WTC11 (cell line): ENCODE measurements around the gene ALCAM. TPM values are rescaled to one million over a fixed set of nuclear protein-coding genes. Genes with fewer than 3 reads are reported as not detected.

Source experiments
- ATAC-seq: fragments of 200-7000 bp; cut with Tn5 transposase; 2 replicates; pipeline ENCODE4 v1.10.0; 2021; ENCODE audit warnings: mild to moderate bottlenecking, moderate library complexity
- CTCF ChIA-PET: fragments of 300-600 bp; sonication (Branson Sonifier 250); formaldehyde crosslinking; loops from one replicate; lab custom pipeline; 2021; ENCODE audit warnings: antibody characterized with exemption; lab: Charles Lee
- POLR2A ChIA-PET: fragments of 350-600 bp; sonication (Branson Sonifier 250); formaldehyde crosslinking; loops from one replicate; lab custom pipeline; 2021; ENCODE audit warnings: antibody characterized with exemption; lab: Charles Lee
- DNase-seq: peaks from one replicate; pipeline ENCODE4 v3.0.0; 2021; ENCODE audit warnings: low spot score
- H3K27ac Mint-ChIP-seq: 2 replicates; pipeline ENCODE4 v1.8.0; 2021; ENCODE audit warnings: mixed read lengths
- H3K27me3 Mint-ChIP-seq: 2 replicates; pipeline ENCODE4 v1.8.0; 2021; ENCODE audit warnings: low read depth, mild to moderate bottlenecking, moderate library complexity, mixed read lengths
- H3K36me3 Mint-ChIP-seq: 2 replicates; pipeline ENCODE4 v1.8.0; 2021; ENCODE audit warnings: mixed read lengths
- H3K4me1 Mint-ChIP-seq: 2 replicates; pipeline ENCODE4 v1.8.0; 2022; ENCODE audit warnings: mixed read lengths
- H3K4me3 Mint-ChIP-seq: 2 replicates; pipeline ENCODE4 v1.8.0; 2021; ENCODE audit warnings: mild to moderate bottlenecking, moderate library complexity, mixed read lengths
- H3K9me3 Mint-ChIP-seq: 2 replicates; pipeline ENCODE4 v1.8.0; 2021; ENCODE audit warnings: mixed read lengths
- ARID4B ChIP-seq: sonication (generic); formaldehyde crosslinking; IDR thresholded peaks from 2 replicates; pipeline ENCODE4 v1.8.0; 2023; ENCODE audit warnings: missing genetic modification reagents, mild to moderate bottlenecking, borderline replicate concordance
- CTCF ChIP-seq: fragments of 200-600 bp; IDR thresholded peaks from 2 replicates; pipeline ENCODE4 v1.8.0; 2022; ENCODE audit warnings: antibody characterized with exemption
- ELF4 ChIP-seq: sonication (generic); formaldehyde crosslinking; IDR thresholded peaks from 2 replicates; pipeline ENCODE4 v1.8.1; 2022; ENCODE audit warnings: low read depth, mild to moderate bottlenecking, moderate library complexity, missing genetic modification reagents
- EMX1 ChIP-seq: fragments of 250-450 bp; sonication (Bioruptor Pico); IDR thresholded peaks from 2 replicates; pipeline ENCODE4 v1.8.0; 2021; ENCODE audit warnings: mild to moderate bottlenecking
- ESRRA ChIP-seq: sonication (generic); formaldehyde crosslinking; IDR thresholded peaks from 2 replicates; pipeline ENCODE4 v1.8.1; 2022; ENCODE audit warnings: mild to moderate bottlenecking, missing genetic modification reagents, borderline replicate concordance
- ETV6 ChIP-seq: sonication (generic); formaldehyde crosslinking; IDR thresholded peaks from 2 replicates; pipeline ENCODE4 v1.8.1; 2022; ENCODE audit warnings: mild to moderate bottlenecking, missing genetic modification reagents
- FOXJ3 ChIP-seq: sonication (generic); formaldehyde crosslinking; IDR thresholded peaks from 2 replicates; pipeline ENCODE4 v1.9.0; 2021; ENCODE audit warnings: missing genetic modification reagents, mild to moderate bottlenecking, borderline replicate concordance
- HMGA2 ChIP-seq: fragments of 250-450 bp; sonication (Bioruptor Pico); IDR thresholded peaks from 2 replicates; pipeline ENCODE4 v1.4.0; 2021; ENCODE audit warnings: mild to moderate bottlenecking, moderate library complexity
- KAT7 ChIP-seq: sonication (generic); formaldehyde crosslinking; IDR thresholded peaks from 2 replicates; pipeline ENCODE4 v1.8.1; 2023; ENCODE audit warnings: missing genetic modification reagents, mild to moderate bottlenecking, borderline replicate concordance
- NFATC4 ChIP-seq: fragments of 250-450 bp; sonication (Bioruptor Pico); IDR thresholded peaks from 2 replicates; pipeline ENCODE4 v1.9.0; 2021; ENCODE audit warnings: mild to moderate bottlenecking
- SMAD4 ChIP-seq: sonication (generic); formaldehyde crosslinking; IDR thresholded peaks from 2 replicates; pipeline ENCODE4 v1.8.0; 2022; ENCODE audit warnings: mild to moderate bottlenecking, missing genetic modification reagents
- SOX15 ChIP-seq: fragments of 250-450 bp; sonication (Bioruptor Pico); IDR thresholded peaks from 2 replicates; pipeline ENCODE4 v1.9.0; 2021; ENCODE audit warnings: mild to moderate bottlenecking
- ZNF138 ChIP-seq: sonication (generic); formaldehyde crosslinking; conservative IDR thresholded peaks from 2 replicates; pipeline ENCODE4 v1.8.1; 2022; ENCODE audit warnings: mild to moderate bottlenecking, moderate library complexity, missing genetic modification reagents
- ZNF219 ChIP-seq: sonication (generic); formaldehyde crosslinking; IDR thresholded peaks from 2 replicates; pipeline ENCODE4 v1.8.0; 2023; ENCODE audit warnings: missing genetic modification reagents, mild to moderate bottlenecking, borderline replicate concordance
- ZNF263 ChIP-seq: sonication (generic); formaldehyde crosslinking; IDR thresholded peaks from 2 replicates; pipeline ENCODE4 v1.8.1; 2022; ENCODE audit warnings: low read depth, mild to moderate bottlenecking, moderate library complexity, missing genetic modification reagents
- ZNF423 ChIP-seq: fragments of 250-450 bp; sonication (Bioruptor Pico); IDR thresholded peaks from 2 replicates; pipeline ENCODE4 v2.1.2; 2022; ENCODE audit warnings: mild to moderate bottlenecking, moderate library complexity
- ZNF425 ChIP-seq: fragments of 250-450 bp; sonication (Bioruptor Pico); conservative IDR thresholded peaks from 2 replicates; pipeline ENCODE4 v1.9.0; 2021; ENCODE audit warnings: mild to moderate bottlenecking
- total RNA-seq: library from RNA; stranded (reverse); gene quantifications from 3 replicates; pipeline ENCODE4 v1.2.3, GENCODE V29; 2021
- TF ChIP-seq, protein P1 (sequence below): fragments of 250-450 bp; sonication (Bioruptor Pico); IDR thresholded peaks from 2 replicates; pipeline ENCODE4 v1.9.0; 2021; ENCODE audit warnings: moderate library complexity, mild to moderate bottlenecking, inconsistent platforms, borderline replicate concordance
- TF ChIP-seq, protein P2 (sequence below): sonication (generic); formaldehyde crosslinking; IDR thresholded peaks from 2 replicates; pipeline ENCODE4 v1.8.0; 2023; ENCODE audit warnings: missing genetic modification reagents
- TF ChIP-seq, protein P3 (sequence below): sonication (generic); formaldehyde crosslinking; IDR thresholded peaks from 2 replicates; pipeline ENCODE4 v1.8.1; 2022; ENCODE audit warnings: mild to moderate bottlenecking, moderate library complexity, missing genetic modification reagents

The ALCAM gene
- total RNA-seq, 1 experiment from 2014 or later: 30.7 TPM

- Mint-ChIP-seq H3K27me3 (no peaks in the 10 kb centered on the region), H3K4me3 (no peak overlapping the region), H3K36me3 (peaks cover 2% of the 10 kb centered on the region), H3K9me3 (peaks cover 2% of the 10 kb centered on the region; the same call in 1 of the 2 replicates), H3K4me1 (peaks cover 9% of the 10 kb centered on the region), H3K27ac (no peak overlapping the region)
- POLR2A ChIA-PET: no interaction called here
- TF ChIP-seq ARID4B: no peak
- TF ChIP-seq, protein P1, sequence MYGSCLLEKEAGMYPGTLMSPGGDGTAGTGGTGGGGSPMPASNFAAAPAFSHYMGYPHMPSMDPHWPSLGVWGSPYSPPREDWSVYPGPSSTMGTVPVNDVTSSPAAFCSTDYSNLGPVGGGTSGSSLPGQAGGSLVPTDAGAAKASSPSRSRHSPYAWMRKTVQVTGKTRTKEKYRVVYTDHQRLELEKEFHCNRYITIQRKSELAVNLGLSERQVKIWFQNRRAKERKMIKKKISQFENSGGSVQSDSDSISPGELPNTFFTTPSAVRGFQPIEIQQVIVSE (CRISPR knock-in tag): no peak
- no peak for TF ChIP-seq NFATC4
- no peak for TF ChIP-seq ESRRA
- TF ChIP-seq FOXJ3 (CRISPR knock-in tag): no peak
- TF ChIP-seq, protein P2, sequence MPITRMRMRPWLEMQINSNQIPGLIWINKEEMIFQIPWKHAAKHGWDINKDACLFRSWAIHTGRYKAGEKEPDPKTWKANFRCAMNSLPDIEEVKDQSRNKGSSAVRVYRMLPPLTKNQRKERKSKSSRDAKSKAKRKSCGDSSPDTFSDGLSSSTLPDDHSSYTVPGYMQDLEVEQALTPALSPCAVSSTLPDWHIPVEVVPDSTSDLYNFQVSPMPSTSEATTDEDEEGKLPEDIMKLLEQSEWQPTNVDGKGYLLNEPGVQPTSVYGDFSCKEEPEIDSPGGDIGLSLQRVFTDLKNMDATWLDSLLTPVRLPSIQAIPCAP (CRISPR knock-in tag): no peak
- CTCF ChIA-PET: no interaction called here
- no peak for ATAC-seq
- DNase-seq: no peak
These were observed 11.0 kb downstream of the ALCAM start for GRCh38 chr3:105377716-105378115.

- H3K27me3 Mint-ChIP-seq: no peaks in the 10 kb centered on the region
- no peak overlapping the region for H3K27ac Mint-ChIP-seq
- no peaks in the 10 kb centered on the region; the same call in 1 of the 2 replicates for H3K4me1 Mint-ChIP-seq
- ATAC-seq: no peak
- peaks cover 12% of the 10 kb centered on the region for H3K9me3 Mint-ChIP-seq
- POLR2A ChIA-PET: no interaction called here
- peaks cover 9% of the 10 kb centered on the region for H3K36me3 Mint-ChIP-seq
- no peak for TF ChIP-seq SMAD4
- CTCF ChIA-PET: no interaction called here
- no peak overlapping the region for H3K4me3 Mint-ChIP-seq
- no peak for DNase-seq
These were observed 18.5 kb downstream of the ALCAM start for GRCh38 chr3:105385179-105385578.

DNA sequence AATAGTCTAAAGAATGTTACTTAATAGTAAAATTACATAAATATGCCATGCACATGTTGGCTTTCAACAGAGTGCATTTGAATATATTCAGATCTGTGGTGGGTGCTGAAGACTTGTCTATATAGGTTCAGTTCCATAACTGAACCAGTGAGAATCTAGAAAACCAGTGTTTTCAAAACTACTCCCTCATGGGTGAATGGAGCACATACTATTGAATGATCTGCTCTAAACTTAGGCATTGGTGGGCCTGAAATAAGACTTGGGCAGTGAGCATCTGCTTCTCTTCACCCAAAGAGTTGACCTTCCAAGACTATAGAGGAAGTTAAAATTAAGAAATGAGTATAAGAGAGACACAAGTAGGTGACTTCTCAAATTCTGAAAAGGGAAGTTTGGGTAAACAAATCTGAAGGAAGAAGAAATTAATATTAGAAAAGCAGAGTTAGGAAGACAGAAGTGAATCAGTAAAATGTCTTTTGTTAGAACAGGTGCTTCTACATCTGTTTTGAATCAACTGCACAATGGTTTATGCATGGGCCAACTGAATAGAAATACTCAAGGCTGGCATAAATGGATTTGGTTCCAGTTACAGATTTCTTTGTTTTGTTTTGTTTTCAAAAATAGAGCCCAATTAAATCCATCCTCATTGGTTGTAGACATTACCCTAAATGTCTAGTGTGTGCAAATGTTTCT is 19.3 kb downstream of the ALCAM start:
- Mint-ChIP-seq H3K27ac (no peak overlapping the region), H3K4me1 (no peaks in the 10 kb centered on the region; the same call in 1 of the 2 replicates), H3K4me3 (no peak overlapping the region), H3K27me3 (no peaks in the 10 kb centered on the region), H3K9me3 (peaks cover 20% of the 10 kb centered on the region), H3K36me3 (peaks cover 17% of the 10 kb centered on the region)
- no peak for ATAC-seq
- CTCF ChIA-PET: no interaction called here
- no peak for DNase-seq
- TF ChIP-seq HMGA2: no peak
- no peak for TF ChIP-seq ZNF425 (CRISPR knock-in tag)
- TF ChIP-seq CTCF: no peak
- no peak for TF ChIP-seq SOX15 (CRISPR knock-in tag)
- TF ChIP-seq, protein P3, sequence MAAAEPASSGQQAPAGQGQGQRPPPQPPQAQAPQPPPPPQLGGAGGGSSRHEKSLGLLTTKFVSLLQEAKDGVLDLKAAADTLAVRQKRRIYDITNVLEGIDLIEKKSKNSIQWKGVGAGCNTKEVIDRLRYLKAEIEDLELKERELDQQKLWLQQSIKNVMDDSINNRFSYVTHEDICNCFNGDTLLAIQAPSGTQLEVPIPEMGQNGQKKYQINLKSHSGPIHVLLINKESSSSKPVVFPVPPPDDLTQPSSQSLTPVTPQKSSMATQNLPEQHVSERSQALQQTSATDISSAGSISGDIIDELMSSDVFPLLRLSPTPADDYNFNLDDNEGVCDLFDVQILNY: no peak
- no peak for TF ChIP-seq EMX1
- TF ChIP-seq ZNF138 (CRISPR knock-in tag): no peak
- no peak for TF ChIP-seq ETV6 (CRISPR knock-in tag)
- no peak for TF ChIP-seq ZNF219 (CRISPR knock-in tag)
- no peak for TF ChIP-seq ZNF423
- TF ChIP-seq ZNF263 (CRISPR knock-in tag): no peak
- TF ChIP-seq KAT7: no peak
- TF ChIP-seq ELF4 (CRISPR knock-in tag): no peak
- POLR2A ChIA-PET: no interaction called here
